PFSK-1 (cell line): Measurements from ENCODE around the gene DPP3.

ENCODE experiments used
- POLR2AphosphoS5 ChIP-seq: IDR thresholded peaks from 2 replicates; pipeline ENCODE4 v1.6.1; 2012; ENCODE audit warnings: low read depth, mild to moderate bottlenecking, control low read depth, low read length, moderate library complexity
- SIN3A ChIP-seq: IDR thresholded peaks from 2 replicates; pipeline ENCODE4 v1.6.1; 2012; ENCODE audit warnings: mild to moderate bottlenecking, low read length, moderate library complexity, borderline replicate concordance; ENCODE audit not compliant: insufficient read depth
- TAF1 ChIP-seq: IDR thresholded peaks from 2 replicates; pipeline ENCODE4 v1.6.1; 2012; ENCODE audit warnings: low read length, control low read depth, borderline replicate concordance; ENCODE audit not compliant: insufficient read depth

GRCh38 chr11:66547662-66548009, 67.4 kb downstream of the DPP3 start:
- TF ChIP-seq TAF1, result no peak
- TF ChIP-seq SIN3A, result no peak
- no peak for TF ChIP-seq POLR2AphosphoS5
